NK-92 (cell line): ENCODE data around the gene DAAM2.

Source experiments
- DNase-seq: peaks from one replicate; lab custom pipeline; 2025; ENCODE audit not compliant: unreplicated experiment; lab: John Stamatoyannopoulos, UW

The DAAM2 gene

DNA sequence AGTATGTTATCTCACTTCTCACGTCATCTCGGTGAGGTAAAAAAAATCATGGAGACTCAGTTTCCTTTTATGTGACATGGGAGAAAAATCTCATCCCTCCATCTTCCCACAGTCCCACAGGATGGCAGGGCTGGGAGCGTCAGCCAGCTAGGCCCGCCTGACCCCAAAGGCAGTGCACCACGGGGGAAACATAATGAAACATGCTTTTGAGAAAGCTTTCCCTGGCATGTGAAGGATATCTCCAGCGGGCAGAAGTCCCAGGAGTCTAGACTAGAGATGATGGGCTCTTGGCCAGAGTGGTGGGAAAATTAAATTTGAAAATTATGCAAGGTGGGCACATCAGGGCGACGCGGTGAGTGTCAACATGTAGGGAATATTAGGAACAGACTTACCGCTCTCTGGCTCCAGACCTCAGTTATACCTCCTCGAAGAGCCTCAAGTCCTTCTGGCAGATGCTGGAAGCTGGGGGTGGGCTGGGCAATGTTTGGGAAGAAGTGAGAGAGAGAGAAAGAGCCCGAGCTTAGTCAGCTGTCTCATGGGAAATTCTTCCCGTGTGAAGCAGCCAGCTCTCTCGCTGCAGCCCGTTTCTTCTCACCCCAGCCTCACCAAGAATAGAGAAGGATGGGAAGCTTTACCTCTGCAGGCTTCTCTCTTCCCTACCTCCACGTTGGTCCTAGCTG lies 89.8 kb downstream of the DAAM2 start:
- DNase-seq: no peak

DNA sequence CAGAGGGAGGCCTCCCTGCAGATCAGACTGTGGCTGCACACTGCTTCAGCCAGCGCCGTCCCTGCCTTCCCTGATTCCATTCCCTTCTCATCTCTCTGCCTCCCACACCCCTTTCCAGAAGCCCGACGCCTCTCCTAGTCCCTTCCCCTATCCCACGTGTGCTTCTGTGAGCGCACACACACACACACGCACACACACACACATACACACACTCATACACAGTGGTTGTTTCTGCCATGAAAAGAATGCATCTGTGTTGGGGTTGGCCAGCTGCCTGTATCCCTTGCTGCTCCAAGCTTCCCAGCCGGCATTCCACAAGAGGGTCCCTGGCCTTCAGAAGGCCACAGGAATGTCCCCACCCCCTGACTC lies 90.3 kb downstream of the DAAM2 start:
- no peak for DNase-seq

DNA sequence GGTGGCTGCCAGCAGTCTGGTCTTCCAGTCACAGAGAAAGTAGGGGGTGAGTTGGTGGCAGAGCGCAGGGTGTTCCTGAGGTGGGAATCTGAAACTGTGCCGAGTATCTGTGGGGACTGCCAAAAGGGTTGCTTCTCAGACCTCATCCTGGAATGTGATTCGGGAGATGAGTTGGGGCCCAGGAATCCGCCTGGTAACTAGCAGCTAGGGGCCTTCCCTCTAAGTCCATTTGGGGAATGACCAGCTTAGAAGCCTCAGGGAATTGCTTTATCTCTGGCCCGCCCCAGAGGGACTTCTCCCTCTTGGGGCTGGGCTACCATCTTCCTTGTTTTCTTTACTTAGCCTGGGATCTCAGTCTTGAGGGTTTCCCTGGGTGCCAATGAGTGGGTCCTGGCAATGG lies 92.5 kb downstream of the DAAM2 start:
- DNase-seq: no peak

DNA sequence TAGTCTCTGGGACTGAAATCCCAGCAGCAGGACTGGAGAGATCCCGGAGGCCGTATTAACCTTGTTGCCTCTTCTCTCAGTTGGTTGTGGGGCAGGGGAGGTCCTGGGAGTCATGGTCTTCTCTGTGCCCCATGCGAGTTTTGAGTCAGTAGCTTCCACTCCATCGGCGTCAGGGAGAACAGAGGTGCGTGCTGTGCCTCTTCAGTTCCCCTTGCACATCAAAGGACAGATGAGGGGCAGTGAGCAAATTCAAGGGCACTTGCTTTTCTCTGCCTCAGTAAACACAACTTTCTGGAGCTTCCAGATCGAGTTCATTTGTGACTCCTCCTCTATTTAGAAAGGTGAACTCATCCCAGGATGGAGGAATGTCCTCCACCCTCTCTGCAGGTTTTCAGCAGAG lies 93.5 kb downstream of the DAAM2 start:
- DNase-seq: no peak

DNA sequence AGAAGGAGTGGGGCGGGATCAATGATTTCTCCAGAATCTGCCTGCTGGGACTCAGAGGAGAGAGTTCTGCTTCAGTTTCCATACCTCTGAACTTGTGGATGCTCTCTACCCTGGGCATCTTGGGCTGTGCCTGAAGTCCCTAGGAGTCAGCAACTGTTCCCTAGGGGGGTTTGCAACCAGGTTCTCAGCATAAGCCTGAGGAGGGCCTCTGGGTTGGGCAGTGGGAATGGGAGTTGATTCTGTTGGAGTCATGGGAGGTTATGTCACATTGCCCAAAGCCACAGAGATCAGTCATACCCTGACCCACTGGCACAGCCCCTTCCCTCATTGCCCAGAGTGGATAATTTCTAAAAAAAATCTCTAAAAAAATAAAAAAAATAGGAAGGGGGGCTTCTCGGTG lies 94.7 kb downstream of the DAAM2 start:
- no peak for DNase-seq

DNA sequence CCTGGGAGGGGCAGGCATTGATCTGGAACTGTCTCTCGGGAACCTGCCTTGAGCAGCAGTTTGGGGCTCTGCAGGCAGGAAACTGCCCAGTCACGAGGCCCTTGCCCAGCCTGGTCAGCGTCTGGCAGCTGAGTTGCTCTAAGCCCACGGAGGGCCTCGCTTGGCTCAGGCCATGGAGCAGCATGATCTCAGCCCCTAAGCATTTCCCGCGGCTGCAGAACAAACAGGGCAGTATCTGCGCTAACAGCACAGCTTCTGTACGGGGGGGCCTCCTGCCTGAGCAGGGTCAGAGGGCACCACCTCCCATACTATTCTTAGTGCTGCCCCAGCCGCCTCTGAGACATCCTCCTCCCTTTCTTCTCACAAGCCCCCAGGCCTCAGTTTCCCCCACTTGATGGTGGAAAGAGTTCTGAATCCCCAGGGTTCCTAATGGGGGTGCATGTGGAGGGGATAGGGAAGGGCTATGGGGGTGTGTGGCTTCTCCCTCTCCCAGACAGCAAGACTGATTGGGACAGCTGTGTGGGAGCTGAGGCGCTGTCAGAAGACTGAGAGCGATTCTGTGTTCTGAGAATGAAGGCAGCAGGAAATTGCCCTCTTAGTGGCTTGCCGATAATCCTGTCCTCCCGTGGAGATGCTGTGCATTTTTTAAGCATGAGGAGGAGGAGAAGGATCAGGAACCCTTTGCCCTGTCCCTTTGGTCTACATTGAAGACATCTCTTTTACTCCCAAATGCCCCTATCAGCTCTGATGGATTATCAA lies 95.7 kb downstream of the DAAM2 start:
- no peak for DNase-seq

DNA sequence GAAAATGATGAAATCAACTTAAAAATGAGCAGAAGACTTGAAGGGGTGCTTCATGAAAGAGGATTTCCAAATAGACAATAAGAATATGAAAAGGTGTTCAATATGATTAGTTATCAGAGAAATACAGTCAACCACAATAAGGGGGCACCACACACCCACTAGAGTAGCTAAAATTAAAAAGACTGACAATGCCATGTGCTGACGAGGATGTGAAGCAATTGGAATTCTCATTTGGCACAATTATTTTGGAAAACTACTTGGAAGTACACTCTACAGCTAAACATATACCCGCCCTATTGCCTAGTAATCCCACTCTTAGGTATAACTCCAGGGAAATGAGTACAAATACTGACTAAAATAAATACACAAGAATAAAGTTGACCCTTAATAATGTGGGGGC lies 97.1 kb downstream of the DAAM2 start:
- DNase-seq: no peak

DNA sequence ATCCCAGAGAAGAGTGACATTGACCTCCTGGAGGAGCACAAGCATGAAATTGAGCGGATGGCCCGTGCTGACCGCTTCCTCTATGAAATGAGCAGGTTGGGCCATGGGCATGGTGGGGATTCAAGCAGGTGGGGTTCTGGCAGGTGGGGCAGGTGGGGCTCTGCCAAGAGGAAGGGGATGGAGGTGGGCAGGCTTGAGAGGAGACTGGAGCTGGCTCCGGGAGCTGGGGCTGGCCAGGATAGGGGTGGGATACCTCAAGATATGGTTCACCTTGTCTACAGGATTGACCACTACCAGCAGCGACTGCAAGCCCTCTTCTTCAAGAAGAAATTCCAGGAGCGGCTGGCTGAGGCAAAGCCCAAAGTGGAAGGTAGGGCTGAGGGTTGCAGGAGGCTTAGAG lies 99.2 kb downstream of the DAAM2 start:
- DNase-seq: no peak

DNA sequence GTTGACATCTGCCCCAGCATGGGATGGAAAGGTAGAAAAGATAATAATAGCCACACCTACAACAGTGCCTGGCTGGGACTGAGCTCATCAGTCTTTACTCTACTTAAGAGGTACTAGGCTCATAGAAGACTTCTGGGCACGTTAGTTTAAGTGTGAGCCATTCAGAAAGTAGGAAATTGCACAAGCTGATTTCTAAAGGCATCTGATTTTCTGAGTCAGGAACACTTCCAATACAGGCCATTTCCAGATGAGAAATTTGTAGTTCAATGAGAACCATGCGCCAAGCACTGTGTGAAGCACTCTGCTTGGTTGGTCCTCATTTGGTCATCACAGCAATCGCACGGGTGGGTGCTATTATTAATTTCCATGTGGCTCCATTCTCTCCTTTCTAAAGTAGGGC lies 99.8 kb downstream of the DAAM2 start:
- DNase-seq: no peak

DNA sequence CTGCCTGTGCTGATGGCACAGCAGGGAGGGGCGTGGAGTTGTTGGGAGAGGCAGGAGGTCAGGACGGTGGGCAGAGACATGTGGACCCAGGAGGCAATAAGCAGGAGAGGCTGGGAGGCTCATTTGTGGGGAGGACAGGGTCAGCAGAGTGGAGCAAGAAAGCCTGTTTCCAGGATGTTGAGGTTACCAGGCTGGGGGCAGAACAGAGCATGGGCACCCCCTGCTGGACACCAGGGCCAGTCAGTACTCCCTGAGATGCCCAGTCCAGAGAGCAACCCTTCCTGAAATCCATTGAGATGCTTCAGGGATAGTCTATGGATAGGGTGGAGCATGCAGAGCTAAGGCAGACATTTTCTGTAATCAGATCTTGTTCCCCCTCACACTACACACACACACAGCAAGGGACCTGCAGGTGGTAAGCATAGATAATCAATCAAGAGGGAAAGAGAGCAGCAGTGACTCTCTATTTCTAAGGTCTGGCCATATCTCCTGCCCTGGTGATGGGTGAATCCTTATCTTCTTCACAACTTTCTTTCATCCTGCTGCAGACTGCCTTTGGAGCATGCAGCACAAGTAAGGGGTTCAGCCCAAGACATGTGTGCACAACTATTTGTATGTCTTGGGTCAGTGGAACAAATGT lies 100.4 kb downstream of the DAAM2 start:
- no peak for DNase-seq

DNA sequence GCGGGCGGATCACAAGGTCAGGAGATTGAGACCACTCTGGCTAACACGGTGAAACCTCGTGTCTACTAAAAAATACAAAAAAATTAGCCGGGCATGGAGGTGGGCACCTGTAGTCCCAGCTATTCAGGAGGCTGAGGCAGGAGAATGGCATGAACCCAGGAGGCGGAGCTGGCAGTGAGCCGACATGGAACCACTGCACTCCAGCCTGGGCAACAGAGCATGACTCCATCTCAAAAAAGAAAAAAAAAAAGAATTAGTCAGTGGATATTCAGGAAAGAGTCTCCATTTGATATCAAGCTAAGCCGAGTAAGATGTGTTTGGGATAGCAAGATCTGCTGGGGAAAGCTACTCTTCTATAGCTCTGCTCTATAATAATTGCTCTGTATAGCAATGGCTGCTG lies 101.1 kb downstream of the DAAM2 start:
- DNase-seq: no peak

DNA sequence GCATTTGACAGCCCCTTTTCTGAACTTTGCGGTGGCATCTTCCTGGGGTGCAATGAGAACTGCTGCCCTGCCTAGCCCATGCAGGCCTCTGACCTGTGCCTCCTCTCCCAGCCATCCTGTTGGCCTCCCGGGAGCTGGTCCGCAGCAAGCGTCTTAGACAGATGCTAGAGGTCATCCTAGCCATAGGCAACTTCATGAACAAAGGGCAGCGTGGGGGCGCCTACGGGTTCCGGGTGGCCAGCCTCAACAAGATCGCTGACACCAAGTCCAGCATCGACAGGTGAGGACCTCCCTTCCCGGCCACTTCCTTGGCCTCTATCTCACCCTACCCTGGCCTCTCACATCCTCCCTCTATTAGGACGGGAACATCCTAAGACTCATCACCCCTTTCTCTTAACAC lies 104.5 kb downstream of the DAAM2 start:
- no peak for DNase-seq

DNA sequence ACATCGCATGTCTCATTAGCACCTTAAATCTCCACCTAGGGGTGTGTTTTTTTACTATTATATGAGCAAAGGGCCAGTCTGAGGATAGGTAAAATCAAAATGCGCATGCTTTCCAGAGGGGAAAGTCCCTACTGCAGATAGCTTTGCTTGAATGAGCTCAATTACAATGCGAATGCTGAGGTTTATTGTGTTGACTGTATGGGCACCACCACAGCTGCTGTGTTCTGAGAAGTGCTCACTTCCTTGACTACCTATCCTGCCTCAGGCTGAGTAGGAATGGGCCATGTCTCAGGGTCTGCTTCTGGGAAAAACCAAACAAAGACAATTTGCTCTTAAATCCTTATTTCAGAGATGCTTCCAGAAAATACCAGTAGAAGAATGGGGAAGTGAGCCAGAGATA lies 105.5 kb downstream of the DAAM2 start:
- no peak for DNase-seq

DNA sequence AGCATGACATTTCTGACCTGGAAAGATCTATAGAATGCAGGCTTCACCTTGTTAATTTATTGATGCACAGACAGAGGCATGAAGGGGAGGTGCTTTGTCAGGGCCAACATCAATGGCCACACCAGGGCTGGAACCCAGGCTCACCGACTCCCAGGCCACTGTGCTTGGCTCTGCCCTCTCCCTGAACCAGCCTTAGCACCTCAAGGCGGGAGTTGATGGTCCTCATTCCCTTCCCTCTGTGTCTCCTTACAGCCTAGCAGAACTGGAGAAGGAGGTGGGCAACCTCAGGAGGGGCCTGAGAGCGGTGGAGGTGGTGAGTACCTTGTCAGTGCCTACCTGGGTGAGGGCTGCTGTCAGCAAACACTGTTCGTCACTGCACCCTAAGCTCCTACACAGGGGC lies 106.4 kb downstream of the DAAM2 start:
- DNase-seq: no peak

DNA sequence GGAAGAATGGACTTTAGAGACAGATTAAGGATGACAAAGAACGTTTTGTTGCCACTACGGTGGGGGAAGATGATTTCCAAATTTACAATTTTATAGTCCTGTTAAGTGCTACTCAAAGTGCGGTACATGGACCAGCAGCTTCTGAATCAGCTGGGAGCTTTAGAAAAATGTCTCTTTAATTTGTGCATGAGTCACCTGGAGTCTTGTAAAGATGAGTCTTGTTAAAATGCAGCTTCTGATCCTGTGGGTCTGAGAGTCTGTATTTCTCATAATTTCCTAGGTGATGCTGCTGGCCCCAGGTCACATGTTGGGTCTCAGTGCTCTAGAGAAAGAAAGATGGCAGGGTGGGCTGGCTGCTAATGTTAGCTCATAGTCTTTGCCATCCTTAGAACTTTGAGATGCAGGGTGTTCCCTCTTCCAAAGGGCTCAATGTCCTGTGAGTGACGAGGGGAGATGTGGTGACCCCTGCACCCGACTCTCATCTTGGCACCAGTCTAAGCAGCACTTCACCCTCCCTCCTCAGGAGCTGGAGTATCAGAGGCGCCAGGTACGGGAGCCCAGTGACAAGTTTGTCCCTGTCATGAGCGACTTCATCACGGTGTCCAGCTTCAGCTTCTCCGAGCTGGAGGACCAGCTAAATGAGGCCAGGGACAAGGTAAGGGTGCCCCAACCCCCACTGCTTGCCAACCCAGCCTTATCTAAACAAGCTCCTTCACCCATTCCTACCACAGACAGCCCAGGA lies 107.5 kb downstream of the DAAM2 start:
- no peak for DNase-seq

DNA sequence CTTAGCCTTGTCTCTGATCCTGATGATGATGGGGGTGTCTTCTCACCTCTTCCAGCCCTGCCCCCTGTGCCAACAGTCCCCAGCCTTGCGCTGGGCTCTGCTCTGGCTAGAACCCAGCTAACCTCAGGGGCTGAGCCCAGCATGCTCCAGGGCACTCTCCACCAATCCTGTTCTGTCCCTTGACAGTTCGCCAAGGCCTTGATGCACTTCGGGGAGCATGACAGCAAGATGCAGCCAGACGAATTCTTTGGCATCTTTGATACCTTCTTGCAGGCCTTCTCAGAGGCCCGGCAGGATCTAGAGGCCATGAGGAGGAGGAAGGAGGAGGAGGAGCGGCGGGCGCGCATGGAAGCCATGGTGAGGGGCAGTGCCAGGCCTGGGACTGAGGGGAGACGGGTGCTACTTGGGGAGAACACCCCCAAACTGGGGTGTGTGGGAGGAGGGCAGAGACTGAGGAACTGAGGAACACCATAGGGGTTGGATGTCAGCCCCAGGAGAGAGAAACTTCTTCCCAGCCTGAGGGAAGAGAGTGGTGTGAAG lies 109.0 kb downstream of the DAAM2 start:
- DNase-seq: no peak

DNA sequence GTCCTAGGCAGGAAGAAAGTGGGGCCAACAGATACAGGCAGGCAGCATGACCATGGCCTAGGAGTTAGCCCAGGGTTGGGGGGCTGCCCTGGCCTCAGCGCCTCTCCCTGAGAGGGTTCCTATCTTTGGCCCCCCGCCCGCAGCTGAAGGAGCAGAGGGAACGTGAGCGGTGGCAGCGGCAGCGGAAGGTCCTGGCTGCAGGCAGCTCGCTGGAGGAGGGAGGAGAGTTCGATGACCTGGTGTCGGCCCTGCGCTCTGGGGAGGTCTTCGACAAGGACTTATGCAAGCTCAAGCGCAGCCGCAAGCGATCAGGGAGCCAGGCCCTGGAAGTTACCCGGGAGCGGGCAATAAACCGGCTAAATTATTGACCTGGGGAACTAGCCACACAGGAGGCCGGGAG lies 109.5 kb downstream of the DAAM2 start:
- DNase-seq: no peak

DNA sequence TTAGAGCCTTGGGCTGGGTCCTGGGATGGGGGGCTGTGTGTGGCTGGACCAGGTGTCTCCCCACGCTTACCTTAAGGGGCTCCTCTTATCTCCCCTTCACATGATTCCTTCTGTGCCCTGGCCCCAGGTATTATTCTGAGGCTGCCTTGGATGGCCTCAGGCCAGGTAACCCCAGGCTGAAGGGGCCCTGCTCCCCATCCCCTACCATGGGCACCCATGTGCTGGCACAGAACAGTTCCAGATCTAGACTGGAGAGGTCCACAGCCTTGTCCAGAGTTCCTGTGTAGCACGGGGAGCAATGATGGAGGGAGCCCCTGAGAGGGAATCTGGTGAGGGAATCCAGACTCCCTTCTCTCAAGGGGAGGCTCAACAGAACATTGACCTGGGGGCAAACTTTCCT lies 110.0 kb downstream of the DAAM2 start:
- DNase-seq: no peak

DNA sequence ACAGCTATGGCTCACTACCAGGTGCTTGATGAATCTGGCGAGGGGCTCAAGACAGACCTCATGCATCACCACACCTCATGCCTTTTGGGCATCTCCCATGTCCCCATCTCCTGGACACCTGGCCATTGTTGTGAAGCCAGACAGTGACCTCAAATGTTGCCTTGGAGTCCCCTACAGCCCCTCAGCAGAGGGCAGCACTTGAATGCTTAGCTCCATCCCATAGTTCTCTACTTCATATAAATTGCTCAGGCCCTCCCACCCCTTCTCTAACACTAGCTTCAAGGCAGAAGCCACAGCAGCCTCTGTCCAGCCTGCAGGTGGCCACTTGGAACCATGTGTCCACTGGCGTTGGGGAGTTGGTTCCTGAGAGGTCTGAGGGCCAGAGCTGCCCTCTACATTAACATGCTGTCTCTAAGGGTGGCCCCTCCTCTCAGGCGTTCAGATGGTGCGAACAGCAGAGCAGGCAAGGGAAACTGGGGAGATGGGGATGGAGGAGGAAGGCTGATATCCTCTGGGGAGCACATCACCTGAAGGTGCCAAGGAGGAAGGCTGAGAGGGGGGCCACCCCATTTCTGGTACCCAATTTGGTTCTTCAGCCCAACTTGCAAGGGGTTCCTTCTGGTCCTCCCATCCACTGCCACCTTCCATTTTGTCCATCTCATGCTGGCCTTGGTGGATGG lies 110.8 kb downstream of the DAAM2 start:
- DNase-seq: no peak

DNA sequence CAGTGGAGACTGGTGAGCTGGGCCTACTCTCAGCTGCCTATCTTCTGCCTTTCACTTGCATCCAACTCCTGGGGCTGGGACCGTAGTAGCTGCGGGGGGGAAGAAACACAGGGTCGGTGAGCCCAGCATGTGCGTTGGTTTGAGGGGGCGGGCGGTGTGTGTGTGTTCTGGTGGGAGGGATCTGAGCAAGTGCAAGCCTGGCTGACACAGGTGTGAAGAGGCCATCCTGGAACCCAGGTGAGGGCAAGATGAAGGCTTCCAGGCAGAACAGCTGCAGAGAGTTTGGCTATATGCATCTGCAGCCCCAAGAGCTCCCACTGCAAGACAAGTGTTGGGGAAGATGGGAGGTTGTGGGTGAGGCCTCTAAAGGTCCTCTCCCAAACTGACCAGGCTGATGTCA lies 111.5 kb downstream of the DAAM2 start:
- DNase-seq: no peak
